Body of pancreas (tissue), 4 donors: ENCODE data around the gene OLFML2A.

Source experiments
- POLR2A ChIP-seq, 3 donors: fragments of 450-650 bp; IDR thresholded peaks; one replicate each; pipeline ENCODE4 v1.6.1; 2016; ENCODE audit warnings: antibody characterized with exemption in 3 of 3, mild to moderate bottlenecking in 2 of 3
- TF ChIP-seq, protein P1 (sequence below), 7 experiments: fragments of 450-650 bp in 4 of 7; fragments of 200-600 bp in 3 of 7; sonication (generic) in 3 of 7; IDR thresholded peaks; one replicate each; pipeline ENCODE4 v1.5.1; 2016 to 2019; ENCODE audit warnings: antibody characterized with exemption in 7 of 7

DNA sequence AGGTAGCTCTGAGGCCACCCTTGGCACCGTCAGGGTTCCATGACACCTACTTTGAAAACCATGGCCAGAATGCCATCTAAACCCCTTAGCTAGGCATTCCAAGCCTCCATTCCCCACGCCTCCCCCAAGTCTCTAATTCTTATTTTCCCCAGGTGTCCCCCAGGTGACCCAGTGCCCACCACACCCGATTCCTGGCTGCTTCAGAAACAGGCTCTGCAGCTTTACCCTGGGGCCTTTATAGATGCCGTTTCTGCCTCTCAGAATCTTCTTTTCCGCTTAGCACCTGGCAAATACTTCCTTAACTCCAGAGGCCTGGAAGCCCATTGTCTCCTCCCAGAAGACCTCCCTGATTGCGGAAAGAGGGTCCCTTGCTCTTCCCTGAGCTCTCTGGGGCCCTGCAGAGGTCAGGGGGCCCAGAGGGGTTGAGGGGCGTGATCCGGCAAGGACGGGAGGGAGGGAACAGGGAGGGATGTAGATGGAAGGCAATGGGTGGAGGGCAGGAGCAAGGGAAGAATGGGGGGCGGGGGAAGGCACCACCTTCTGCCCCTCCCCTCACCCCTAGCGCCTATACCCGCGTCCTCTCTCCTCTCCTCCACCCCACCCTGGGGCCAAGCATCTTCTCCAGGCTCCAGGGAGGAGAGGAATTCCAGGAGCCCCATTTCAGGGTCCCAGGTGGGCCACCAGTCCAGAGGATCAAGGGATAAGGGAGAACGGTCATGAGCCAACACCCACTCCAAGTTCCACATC, 64.3 kb downstream of the OLFML2A start:
- no peak for TF ChIP-seq POLR2A (IDR thresholded peaks at IDR 0.05)
- TF ChIP-seq, protein P1, sequence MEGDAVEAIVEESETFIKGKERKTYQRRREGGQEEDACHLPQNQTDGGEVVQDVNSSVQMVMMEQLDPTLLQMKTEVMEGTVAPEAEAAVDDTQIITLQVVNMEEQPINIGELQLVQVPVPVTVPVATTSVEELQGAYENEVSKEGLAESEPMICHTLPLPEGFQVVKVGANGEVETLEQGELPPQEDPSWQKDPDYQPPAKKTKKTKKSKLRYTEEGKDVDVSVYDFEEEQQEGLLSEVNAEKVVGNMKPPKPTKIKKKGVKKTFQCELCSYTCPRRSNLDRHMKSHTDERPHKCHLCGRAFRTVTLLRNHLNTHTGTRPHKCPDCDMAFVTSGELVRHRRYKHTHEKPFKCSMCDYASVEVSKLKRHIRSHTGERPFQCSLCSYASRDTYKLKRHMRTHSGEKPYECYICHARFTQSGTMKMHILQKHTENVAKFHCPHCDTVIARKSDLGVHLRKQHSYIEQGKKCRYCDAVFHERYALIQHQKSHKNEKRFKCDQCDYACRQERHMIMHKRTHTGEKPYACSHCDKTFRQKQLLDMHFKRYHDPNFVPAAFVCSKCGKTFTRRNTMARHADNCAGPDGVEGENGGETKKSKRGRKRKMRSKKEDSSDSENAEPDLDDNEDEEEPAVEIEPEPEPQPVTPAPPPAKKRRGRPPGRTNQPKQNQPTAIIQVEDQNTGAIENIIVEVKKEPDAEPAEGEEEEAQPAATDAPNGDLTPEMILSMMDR (IDR thresholded peaks at IDR 0.05): no peak
